Measurements from ENCODE around the gene CACNA1S. TPM values are rescaled to one million over a fixed set of nuclear protein-coding genes. Genes with fewer than 3 reads are reported as not detected.
A peak's percentile ranks its signal among the peaks of the same experiment; 100 is the strongest.

Gene CACNA1S
- total RNA-seq, 1 donor from 2014 or later = 0.06 TPM

DNA sequence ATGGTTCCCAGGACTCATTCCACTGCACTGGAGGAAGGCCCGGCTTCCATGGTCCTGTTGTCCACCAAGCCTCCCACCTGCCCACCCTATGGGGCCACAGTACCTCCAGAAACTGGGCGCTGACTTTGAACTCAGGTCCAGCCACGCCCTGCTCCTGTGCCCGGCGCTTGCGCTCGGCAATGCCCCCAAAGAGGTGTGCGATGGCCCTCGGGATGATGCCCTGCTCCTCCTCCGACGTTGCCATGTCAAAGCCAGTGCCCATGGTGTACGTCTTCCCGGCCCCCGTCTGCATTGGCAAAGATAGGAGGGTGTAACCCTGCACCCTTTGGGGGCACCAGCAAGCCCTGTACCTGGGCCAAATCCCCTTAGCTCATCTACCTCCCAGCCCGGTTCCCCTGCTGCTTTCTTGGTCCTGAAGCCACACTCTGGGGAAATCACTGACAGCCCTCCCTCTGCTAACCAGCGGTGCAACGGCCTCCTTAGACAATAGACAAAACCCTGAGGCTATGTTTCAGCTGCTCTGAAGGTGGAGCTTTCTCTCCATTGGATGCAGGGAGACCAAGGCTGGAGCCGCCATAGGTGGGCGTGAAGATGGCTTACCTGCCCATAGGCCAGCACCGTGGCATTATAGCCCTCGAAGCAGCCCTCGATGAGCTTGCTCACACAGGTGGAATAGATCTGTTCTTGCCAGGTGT, 103.4 kb downstream of the CACNA1S start:
- Histone ChIP-seq H3K4me3 (no peak overlapping the region), H3K27me3 (ENCODE audit: low read depth) (peaks cover under 1% of the 10 kb centered on the region), H3K4me1 (peaks cover 12% of the 10 kb centered on the region), H3K9me3 (no peaks in the 10 kb centered on the region), H3K27ac (no peak overlapping the region), H3K36me3 (peaks cover 10% of the 10 kb centered on the region)
- ATAC-seq = no peak
- TF ChIP-seq, protein P1, sequence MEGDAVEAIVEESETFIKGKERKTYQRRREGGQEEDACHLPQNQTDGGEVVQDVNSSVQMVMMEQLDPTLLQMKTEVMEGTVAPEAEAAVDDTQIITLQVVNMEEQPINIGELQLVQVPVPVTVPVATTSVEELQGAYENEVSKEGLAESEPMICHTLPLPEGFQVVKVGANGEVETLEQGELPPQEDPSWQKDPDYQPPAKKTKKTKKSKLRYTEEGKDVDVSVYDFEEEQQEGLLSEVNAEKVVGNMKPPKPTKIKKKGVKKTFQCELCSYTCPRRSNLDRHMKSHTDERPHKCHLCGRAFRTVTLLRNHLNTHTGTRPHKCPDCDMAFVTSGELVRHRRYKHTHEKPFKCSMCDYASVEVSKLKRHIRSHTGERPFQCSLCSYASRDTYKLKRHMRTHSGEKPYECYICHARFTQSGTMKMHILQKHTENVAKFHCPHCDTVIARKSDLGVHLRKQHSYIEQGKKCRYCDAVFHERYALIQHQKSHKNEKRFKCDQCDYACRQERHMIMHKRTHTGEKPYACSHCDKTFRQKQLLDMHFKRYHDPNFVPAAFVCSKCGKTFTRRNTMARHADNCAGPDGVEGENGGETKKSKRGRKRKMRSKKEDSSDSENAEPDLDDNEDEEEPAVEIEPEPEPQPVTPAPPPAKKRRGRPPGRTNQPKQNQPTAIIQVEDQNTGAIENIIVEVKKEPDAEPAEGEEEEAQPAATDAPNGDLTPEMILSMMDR (IDR thresholded peaks at IDR 0.05) = no peak
- intact Hi-C loops (cut with DNase I) = no loop called here
- DNase-seq = peak; percentile 32

DNA sequence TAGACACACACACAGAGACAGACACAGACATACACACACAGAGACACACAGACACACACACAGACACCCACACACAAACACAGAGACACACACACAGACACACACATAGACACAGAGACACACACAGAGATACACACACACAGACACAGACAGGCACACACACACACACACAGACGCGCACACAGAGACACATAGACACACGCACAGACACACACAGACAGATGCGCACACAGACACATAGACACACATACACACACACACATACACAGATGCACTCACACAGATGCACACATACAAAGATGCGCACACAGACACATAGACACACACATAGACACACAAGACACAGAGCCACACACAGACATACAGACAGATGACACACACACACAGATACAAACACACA, 104.7 kb downstream of the CACNA1S start:
- TF ChIP-seq, protein P1 (IDR thresholded peaks at IDR 0.05) = no peak
- no peak overlapping the region for H3K27ac ChIP-seq
- peaks cover 20% of the 10 kb centered on the region for H3K36me3 ChIP-seq
- ATAC-seq = no peak
- no peak overlapping the region for H3K4me3 ChIP-seq
- no peak for DNase-seq
- no peaks in the 10 kb centered on the region for H3K27me3 ChIP-seq (ENCODE audit: low read depth)
- no peaks in the 10 kb centered on the region for H3K9me3 ChIP-seq
- H3K4me1 ChIP-seq = no peaks in the 10 kb centered on the region
- intact Hi-C loops (cut with DNase I) = no loop called here

DNA sequence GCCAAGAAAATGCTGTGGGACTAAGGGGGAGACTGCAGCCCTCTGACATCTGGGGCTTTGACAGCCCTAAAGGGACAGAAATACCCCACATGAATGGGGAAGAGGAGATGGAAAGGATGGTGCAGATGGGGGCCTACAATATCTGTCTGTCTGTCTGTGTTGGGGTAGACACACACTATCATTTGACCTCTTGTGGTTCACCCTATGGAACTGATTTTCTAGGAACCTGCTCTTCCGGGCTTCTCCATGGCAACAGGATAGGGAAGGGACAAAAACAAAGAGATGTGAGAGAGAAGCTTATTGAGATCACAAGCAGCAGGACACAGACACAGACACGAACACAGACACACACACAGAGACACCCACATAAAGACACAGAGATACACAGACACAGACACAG, 105.8 kb downstream of the CACNA1S start:
- Histone ChIP-seq H3K4me1 (no peaks in the 10 kb centered on the region), H3K36me3 (peaks cover 20% of the 10 kb centered on the region), H3K4me3 (no peak overlapping the region), H3K9me3 (no peaks in the 10 kb centered on the region), H3K27me3 (ENCODE audit: low read depth) (no peaks in the 10 kb centered on the region), H3K27ac (no peak overlapping the region)
- intact Hi-C loops (cut with DNase I) = no loop called here
- TF ChIP-seq, protein P1 (IDR thresholded peaks at IDR 0.05) = no peak
- DNase-seq = no peak
- no peak for ATAC-seq

DNA sequence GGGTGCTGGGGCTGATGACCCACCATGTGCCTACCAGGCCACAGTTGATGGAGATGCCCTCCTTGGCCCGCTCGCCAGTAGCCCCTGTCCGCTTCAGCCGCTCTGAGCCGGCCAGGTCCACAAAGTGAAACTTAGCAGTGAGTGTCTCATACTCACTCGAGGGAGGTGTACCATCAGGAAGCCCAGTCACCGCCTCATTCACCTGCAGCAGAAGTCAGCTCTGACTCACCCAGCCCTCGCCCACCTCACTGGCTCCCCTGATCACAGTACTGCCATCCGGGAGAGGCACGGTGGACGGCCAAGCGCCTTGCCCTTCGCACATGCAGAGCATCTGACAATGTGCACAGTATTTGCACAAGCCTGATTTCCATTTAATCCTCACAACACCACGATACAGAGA, 107.5 kb downstream of the CACNA1S start:
- H3K27ac ChIP-seq = no peak overlapping the region
- no peak overlapping the region for H3K4me3 ChIP-seq
- H3K27me3 ChIP-seq (ENCODE audit: low read depth) = no peaks in the 10 kb centered on the region
- H3K36me3 ChIP-seq = peaks cover 23% of the 10 kb centered on the region
- ATAC-seq = no peak
- no peaks in the 10 kb centered on the region for H3K9me3 ChIP-seq
- TF ChIP-seq, protein P1 (IDR thresholded peaks at IDR 0.05) = no peak
- DNase-seq = no peak
- intact Hi-C loops (cut with DNase I) = no loop called here
- no peaks in the 10 kb centered on the region for H3K4me1 ChIP-seq

DNA sequence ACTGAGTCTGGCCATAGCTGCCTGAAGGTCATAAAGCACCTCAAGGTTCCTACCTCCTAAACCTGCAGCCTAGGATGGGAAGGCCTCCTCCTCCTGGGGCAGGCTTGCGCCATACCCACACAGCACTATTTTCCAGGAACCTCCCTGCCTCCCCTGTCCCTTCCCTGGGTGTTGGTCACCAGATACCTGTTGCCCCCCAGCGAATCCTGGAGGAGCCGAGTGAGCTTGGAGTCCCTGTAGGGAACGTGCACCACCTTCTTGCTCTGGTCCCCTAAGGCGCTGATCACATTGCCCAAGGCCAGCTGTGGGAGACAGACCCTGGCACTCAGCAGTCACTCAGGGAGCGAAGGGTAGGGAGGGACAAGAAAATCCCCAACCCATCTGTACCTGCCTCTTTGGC, 108.1 kb downstream of the CACNA1S start:
- H3K4me1 ChIP-seq = no peaks in the 10 kb centered on the region
- no peak for ATAC-seq
- intact Hi-C loops (cut with DNase I) = no loop called here
- H3K27me3 ChIP-seq (ENCODE audit: low read depth) = no peaks in the 10 kb centered on the region
- no peak overlapping the region for H3K4me3 ChIP-seq
- TF ChIP-seq, protein P1 (IDR thresholded peaks at IDR 0.05) = no peak
- peaks cover 23% of the 10 kb centered on the region for H3K36me3 ChIP-seq
- no peak for DNase-seq
- H3K9me3 ChIP-seq = no peaks in the 10 kb centered on the region
- H3K27ac ChIP-seq = no peak overlapping the region
